Measurements from ENCODE around the gene PKHD1.

Gene PKHD1

GRCh38 chr6:52020945-52021570 lies 66.4 kb downstream of the PKHD1 start:
- TF ChIP-seq, protein P1, sequence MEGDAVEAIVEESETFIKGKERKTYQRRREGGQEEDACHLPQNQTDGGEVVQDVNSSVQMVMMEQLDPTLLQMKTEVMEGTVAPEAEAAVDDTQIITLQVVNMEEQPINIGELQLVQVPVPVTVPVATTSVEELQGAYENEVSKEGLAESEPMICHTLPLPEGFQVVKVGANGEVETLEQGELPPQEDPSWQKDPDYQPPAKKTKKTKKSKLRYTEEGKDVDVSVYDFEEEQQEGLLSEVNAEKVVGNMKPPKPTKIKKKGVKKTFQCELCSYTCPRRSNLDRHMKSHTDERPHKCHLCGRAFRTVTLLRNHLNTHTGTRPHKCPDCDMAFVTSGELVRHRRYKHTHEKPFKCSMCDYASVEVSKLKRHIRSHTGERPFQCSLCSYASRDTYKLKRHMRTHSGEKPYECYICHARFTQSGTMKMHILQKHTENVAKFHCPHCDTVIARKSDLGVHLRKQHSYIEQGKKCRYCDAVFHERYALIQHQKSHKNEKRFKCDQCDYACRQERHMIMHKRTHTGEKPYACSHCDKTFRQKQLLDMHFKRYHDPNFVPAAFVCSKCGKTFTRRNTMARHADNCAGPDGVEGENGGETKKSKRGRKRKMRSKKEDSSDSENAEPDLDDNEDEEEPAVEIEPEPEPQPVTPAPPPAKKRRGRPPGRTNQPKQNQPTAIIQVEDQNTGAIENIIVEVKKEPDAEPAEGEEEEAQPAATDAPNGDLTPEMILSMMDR (IDR thresholded peaks at IDR 0.05): peak; percentile 57

DNA sequence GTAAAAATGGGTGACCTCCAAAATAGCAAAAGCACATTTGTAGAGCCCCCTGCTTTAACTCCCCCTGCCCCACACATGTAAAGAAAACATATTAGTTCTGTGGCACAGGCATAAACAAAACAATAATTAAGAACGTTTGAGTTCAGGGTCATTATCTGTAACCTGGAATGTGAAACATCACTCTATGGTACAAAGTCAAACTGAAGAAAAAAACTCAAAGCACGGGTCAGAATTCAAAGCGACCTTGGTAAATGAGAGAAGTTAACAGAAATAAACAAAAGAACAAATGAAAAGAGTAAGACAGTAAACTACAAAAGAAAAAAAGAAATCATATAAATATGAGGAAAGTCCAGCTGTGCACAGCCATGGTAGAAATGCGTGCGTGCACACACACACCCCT lies 67.5 kb downstream of the PKHD1 start:
- TF ChIP-seq, protein P1 (IDR thresholded peaks at IDR 0.05): no peak

DNA sequence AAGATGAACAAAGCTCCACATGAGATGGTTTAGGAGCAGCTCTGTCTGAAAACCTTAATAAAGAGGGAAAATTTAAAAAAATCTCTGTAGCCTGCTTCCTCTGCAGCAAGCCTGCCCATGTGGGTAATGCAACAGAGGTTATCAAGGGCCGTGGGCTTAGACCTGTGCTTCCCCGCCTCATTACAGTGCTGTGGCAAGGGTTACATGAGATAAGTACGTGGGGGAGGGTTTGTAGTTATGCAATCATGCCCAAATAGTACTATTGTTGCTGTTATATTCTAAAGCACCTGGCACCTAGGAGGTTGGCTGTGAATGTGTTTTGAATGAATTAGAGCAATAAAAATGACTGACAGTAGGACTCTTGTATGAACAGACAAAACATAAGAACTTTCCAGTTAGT lies 68.3 kb downstream of the PKHD1 start:
- TF ChIP-seq, protein P1 (IDR thresholded peaks at IDR 0.05): no peak

DNA sequence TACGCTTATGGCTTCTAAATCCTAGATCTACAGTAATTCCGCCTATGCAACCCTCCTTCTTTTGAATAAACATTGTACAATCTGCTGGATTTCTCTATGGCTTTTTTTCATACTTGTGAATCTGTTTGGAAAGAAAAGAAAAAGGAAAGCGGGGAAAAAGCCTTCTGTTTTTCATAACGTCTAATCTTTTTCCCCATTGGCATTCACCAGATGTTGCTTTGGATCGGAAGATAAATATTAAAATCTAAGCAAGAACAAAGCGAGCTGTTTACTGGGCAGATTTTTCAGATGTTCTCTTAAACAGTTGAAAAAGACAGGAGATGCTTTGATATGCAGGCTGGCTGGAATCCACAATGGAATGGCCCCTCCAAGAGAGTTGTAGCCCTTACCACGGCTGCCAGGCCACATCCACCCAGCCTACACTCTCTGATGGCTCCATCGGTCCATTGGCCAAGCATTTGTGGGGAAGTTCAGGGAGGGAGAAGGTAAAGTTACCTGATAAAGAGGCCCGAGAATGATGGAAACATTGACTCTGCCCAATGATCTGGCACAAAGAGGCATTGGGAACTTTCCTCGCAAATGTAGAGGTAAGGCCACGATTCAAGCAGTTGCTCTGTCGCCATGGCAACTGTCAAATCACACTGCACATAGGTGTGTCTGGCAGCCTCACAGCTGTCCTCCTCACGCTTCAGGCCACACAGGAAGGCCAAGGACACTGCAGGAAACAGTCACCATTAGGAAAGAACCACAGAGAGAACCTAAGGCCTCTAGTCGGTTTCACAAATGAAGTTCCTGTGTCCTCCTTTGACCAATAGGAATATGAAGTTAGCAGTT lies 70.3 kb downstream of the PKHD1 start:
- TF ChIP-seq, protein P1 (IDR thresholded peaks at IDR 0.05): no peak

DNA sequence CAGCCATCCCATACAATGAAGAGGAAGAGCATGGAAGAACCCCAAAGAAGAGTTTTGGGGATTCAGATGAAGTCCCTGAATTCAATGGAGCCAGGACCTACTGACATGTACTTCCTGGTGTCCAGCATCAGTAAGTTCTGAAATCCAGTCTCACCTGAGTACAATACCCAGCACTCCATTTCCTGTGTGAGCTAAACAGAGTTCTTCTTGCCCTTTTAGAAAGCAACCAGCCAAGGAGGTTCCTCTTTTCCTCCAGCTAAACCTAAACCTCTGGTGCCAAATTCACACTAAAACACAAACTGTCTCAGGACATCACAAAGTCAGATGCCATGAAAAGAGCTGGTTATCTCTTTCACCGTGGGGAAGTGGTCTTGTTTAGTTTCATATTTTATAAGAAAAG lies 71.5 kb downstream of the PKHD1 start:
- TF ChIP-seq, protein P1 (IDR thresholded peaks at IDR 0.05): no peak

- TF ChIP-seq, protein P1 (IDR thresholded peaks at IDR 0.05): no peak
Measured at GRCh38 chr6:52014391-52014790, 73.0 kb downstream of the PKHD1 start.

DNA sequence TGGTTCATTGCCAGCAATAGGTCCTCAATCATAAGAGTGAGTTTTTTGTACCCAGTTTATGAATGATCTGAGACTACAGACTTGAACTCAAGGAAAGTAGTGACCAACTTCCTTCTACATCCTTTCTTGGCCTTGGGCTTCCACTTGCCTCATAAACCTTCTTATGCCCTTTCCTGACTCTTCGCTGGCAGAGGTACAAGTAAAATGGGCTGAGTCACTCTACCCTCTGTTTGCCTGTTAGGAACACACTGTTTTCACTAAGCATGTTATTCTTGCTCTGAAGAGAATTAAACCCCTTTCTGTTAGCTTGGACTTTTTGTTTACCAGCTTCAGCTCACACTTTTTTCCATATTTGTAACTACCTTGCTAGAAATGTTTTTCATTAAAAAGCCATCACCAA lies 74.4 kb downstream of the PKHD1 start:
- TF ChIP-seq, protein P1 (IDR thresholded peaks at IDR 0.05): no peak

Data from LNCAP (cell line).